Stomach (tissue), 9 donors: ENCODE data around the gene ZFP36. TPM values are rescaled to one million over a fixed set of nuclear protein-coding genes. Genes with fewer than 3 reads are reported as not detected.

Experiments
- DNase-seq, 2 donors: peaks; one replicate each; pipeline versions ENCODE4 v3.0.0 to v3.0.0-alpha.2; 2013 to 2019
- H3K27ac ChIP-seq, 5 donors: fragments of 200-600 bp in 4 of 5; sonication (generic) in 4 of 5; one replicate each; pipeline ENCODE4 v1.5.1; 2013 to 2019; ENCODE audit warnings: mild to moderate bottlenecking in 1 of 5, moderate library complexity in 1 of 5
- H3K27me3 ChIP-seq, 3 donors: fragments of 200-600 bp; sonication (generic); one replicate each; pipeline ENCODE4 v1.5.1; 2017 to 2019; ENCODE audit warnings: mixed run types in 1 of 3
- H3K36me3 ChIP-seq, 4 donors: fragments of 200-600 bp; sonication (generic); 1 replicate in 3 of 4; 2 replicates in 1 of 4; pipeline ENCODE4 v1.5.1; 2016 to 2019
- H3K4me1 ChIP-seq, 4 donors: fragments of 200-600 bp; sonication (generic); one replicate each; pipeline ENCODE4 v1.5.1; 2016 to 2019
- H3K4me3 ChIP-seq, 4 donors: fragments of 200-600 bp; sonication (generic) in 3 of 4; one replicate each; pipeline ENCODE4 v1.5.1; 2016 to 2019; ENCODE audit warnings: mild to moderate bottlenecking in 1 of 4
- H3K9me3 ChIP-seq, 4 donors: fragments of 200-600 bp; sonication (generic); one replicate each; pipeline ENCODE4 v1.5.1; 2016 to 2019
- EP300 ChIP-seq: sonication (generic); formaldehyde crosslinking; IDR thresholded peaks from one replicate; pipeline ENCODE4 v1.6.1; 2017; ENCODE audit warnings: antibody characterized with exemption
- POLR2A ChIP-seq, 4 donors: fragments of 450-650 bp; IDR thresholded peaks; one replicate each; pipeline ENCODE4 v1.6.1; 2016; ENCODE audit warnings: antibody characterized with exemption in 4 of 4, control low read depth in 2 of 4, mild to moderate bottlenecking in 1 of 4, moderate library complexity in 1 of 4
- POLR2AphosphoS5 ChIP-seq, 3 donors: sonication (generic); formaldehyde crosslinking; IDR thresholded peaks; one replicate each; pipeline ENCODE4 v1.6.1; 2016; ENCODE audit warnings: antibody characterized with exemption in 3 of 3
- WGBS, 5 donors: extraction: QIAGEN DNeasy Blood & Tissue Kit in 3 of 5; methylation state at CpG; one replicate each; pipeline versions ENCODE4 v1.1.5 to v1.1.7; 2013 to 2018; 5-methylcytosine and 5-hydroxymethylcytosine counted together
- intact Hi-C: fragments of 100-400 bp; cut with DNase I; formaldehyde crosslinking; loops from one replicate; pipeline ENCODE4 v1.15.1; 2023; ENCODE audit warnings: low total_unique reads
- polyA plus RNA-seq, 3 donors: library from polyadenylated mRNA; stranded (reverse); fragments of 200-250 nt; gene quantifications; one replicate each; pipeline ENCODE4 v1.2.3, GENCODE V29; 2013
- total RNA-seq, 5 donors: library from RNA; depleted of rRNA; stranded (reverse); fragments of >200 nt; gene quantifications; one replicate each; pipeline versions ENCODE4 v1.1.0 to v1.2.3, GENCODE V29; 2014 to 2016
- TF ChIP-seq, protein P1 (sequence below), 7 experiments: fragments of 450-650 bp in 4 of 7; fragments of 200-600 bp in 3 of 7; sonication (generic) in 3 of 7; IDR thresholded peaks; one replicate each; pipeline ENCODE4 v1.5.1; 2016 to 2019; ENCODE audit warnings: antibody characterized with exemption in 7 of 7, control low read depth in 2 of 7, mild to moderate bottlenecking in 1 of 7
- donor health status: healthy with polysubstance abuse.
- donor health status: Bipolar disorder and iron deficiency.
- donor health status: healthy.

The ZFP36 gene
- total and polyA plus RNA-seq, 8 donors, result 26.1 to 1,667 (median 175) TPM

DNA sequence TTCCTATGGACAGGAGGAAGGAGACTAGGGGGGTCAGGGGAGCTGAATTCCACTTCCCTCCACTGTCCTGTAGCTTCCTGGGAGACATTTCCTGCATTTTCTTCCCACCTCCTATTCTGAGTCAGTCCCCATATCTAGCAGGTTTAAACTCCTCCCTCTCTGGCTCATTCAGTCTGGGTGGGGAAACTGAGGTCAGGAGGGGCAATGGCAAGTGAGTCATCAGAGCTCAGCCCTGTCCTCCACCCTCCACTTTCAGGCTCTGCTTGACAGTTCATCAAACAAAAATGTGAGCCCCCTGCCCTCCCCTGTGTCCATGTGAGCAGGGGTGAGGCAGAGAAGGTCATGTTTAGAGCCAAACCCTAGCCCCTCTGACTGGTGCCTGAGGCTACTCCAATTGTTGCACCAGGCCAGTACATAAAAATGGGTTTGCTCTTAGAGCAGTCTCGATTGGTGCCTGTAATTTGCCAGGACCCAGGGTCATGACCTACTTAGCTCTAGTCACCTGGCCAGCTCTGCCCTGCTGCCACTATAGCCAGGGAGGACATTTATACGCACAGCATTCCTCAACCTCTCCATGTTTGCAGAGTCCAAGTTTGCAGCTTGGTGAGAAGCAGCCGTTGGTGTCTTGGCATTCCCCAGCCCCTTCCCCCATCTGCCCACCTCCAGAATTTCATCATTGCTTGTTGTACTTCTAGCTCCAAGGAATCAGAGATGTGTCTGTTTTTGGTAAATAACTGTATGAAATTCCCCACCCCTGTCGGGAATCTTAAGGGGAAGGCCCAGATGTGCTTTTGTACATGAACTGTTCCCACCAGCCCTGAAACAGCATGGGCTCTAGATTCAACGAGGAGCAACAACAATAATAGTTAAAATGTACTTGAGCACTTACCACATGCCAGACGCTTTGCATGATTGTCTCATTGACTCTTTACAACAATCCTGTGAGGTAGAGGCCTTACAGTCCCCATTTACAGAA is 43.7 kb upstream of the ZFP36 start:
- intact Hi-C loops, result no loop called here
- H3K4me1 ChIP-seq, result peaks cover 12 to 24% (median 19%) of the 10 kb centered on the region in 4 donors
- H3K27ac ChIP-seq, result peak overlapping the region; percentile 48 to 75 (median 60)
- no peaks in the 10 kb centered on the region for H3K27me3 ChIP-seq
- no peak overlapping the region for H3K4me3 ChIP-seq
- 61 to 65% (median 62%) methylated on average over 6 of the region's 6 CpGs for WGBS, 5 donors
- no peaks in the 10 kb centered on the region for H3K9me3 ChIP-seq
- no peak for DNase-seq
- H3K36me3 ChIP-seq, result peaks cover 37 to 98% (median 97%) of the 10 kb centered on the region in 4 donors
- no peak for TF ChIP-seq POLR2AphosphoS5 (IDR thresholded peaks at IDR 0.05)

DNA sequence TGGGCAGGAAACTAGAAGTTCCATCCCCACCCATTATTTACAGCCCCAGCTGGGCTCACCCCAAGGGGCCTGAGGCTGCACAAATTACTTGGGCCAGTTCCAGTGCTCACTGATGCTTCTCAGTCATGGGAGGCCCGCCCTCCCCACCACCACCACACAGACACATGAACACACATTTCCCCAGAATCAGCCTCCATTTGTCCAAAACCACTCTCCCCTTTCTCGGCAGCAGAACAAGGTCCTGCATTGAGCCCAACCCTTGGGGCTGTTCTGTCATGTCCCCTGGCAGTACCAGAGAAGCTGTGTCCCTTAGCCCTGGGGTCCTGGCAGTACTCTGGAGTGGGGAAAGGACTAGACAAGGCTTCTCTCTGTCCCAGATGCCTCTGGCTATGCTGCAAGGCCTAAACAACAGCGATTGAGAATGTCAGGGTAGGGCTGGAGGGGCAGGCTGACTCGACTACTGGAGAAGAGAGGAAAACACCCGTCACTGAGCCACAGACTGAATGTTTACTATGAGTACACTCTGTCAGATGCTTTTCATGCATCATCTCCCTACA is 42.7 kb upstream of the ZFP36 start:
- Histone ChIP-seq H3K4me3 (no peak overlapping the region), H3K27me3 (no peaks in the 10 kb centered on the region), H3K27ac (peak overlapping the region in 4 of 5 donors; percentile 56 to 75 (median 66)), H3K4me1 (peaks cover 12 to 24% (median 19%) of the 10 kb centered on the region in 4 donors), H3K9me3 (no peaks in the 10 kb centered on the region), H3K36me3 (peaks cover 27 to 98% (median 96%) of the 10 kb centered on the region in 4 donors)
- WGBS, 5 donors, result 70 to 86% (median 75%) methylated on average over 5 of the region's 5 CpGs
- intact Hi-C loops, result no loop called here
- TF ChIP-seq, protein P1, sequence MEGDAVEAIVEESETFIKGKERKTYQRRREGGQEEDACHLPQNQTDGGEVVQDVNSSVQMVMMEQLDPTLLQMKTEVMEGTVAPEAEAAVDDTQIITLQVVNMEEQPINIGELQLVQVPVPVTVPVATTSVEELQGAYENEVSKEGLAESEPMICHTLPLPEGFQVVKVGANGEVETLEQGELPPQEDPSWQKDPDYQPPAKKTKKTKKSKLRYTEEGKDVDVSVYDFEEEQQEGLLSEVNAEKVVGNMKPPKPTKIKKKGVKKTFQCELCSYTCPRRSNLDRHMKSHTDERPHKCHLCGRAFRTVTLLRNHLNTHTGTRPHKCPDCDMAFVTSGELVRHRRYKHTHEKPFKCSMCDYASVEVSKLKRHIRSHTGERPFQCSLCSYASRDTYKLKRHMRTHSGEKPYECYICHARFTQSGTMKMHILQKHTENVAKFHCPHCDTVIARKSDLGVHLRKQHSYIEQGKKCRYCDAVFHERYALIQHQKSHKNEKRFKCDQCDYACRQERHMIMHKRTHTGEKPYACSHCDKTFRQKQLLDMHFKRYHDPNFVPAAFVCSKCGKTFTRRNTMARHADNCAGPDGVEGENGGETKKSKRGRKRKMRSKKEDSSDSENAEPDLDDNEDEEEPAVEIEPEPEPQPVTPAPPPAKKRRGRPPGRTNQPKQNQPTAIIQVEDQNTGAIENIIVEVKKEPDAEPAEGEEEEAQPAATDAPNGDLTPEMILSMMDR (IDR thresholded peaks at IDR 0.05), result no peak
- TF ChIP-seq EP300 (no peak), POLR2AphosphoS5 (IDR thresholded peaks at IDR 0.05) (no peak), POLR2A (IDR thresholded peaks at IDR 0.05) (no peak)
- peak in 1 of 2 donors; percentile 58 for DNase-seq

DNA sequence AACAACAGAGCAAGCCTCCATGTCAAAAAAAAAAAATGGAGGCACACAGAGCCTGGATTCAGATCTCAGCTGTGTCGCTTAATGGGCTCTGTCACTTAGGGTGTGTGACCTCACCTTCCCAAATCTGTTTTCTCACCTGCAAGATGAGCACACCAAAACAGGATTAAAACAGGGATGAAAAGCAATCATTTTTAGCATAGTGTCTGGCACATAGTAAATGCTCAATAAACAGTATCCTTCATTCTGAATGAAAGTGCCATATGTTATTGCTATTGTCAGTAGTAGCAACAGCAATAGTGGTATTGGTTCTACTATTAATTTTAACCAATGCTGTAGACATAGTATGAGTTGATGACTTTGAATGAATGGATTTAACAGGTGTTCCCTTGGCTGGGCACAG is 41.1 kb upstream of the ZFP36 start:
- Histone ChIP-seq H3K9me3 (no peaks in the 10 kb centered on the region), H3K4me3 (no peak overlapping the region), H3K4me1 (peaks cover 12 to 24% (median 19%) of the 10 kb centered on the region in 4 donors), H3K36me3 (peaks cover 27 to 98% (median 96%) of the 10 kb centered on the region in 4 donors), H3K27ac (peak overlapping the region in 2 of 5 donors; percentile 4 to 70), H3K27me3 (no peaks in the 10 kb centered on the region)
- 95 to 100% (median 100%) methylated on average over 1 of the region's 1 CpG for WGBS, 5 donors
- no peak for DNase-seq
- intact Hi-C loops, result no loop called here
- TF ChIP-seq POLR2AphosphoS5 (IDR thresholded peaks at IDR 0.05) (no peak), EP300 (no peak), POLR2A (IDR thresholded peaks at IDR 0.05) (no peak)
- TF ChIP-seq, protein P1 (IDR thresholded peaks at IDR 0.05), result no peak

DNA sequence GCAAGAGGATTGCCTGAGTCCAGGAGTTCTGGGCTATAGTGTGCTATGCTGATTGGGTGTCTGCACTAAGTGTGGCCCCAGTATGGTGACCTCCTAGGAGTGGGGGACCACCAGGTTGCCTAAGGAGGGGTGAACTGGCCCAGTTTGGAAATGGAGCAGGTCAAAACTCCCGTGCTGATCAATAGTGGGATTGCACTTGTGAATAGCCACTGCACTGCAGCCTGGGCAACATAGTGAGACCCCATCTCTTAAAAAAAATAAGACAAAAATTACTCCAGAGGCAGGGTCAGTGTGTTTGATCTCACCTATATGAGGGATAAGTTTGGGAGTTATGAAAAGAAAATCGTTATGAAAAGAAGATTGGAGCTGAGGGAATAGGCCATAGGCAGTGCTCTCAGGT is 37.4 kb upstream of the ZFP36 start:
- intact Hi-C loops, result no loop called here
- H3K27me3 ChIP-seq, result no peaks in the 10 kb centered on the region

More for the DNA sequence above, 37.4 kb upstream of the ZFP36 start:
- DNase-seq, result no peak
- no peak overlapping the region for H3K4me3 ChIP-seq
- 77 to 89% (median 83%) methylated on average over 2 of the region's 2 CpGs for WGBS, 5 donors
- H3K36me3 ChIP-seq, result peaks cover 19 to 96% (median 85%) of the 10 kb centered on the region in 4 donors
- TF ChIP-seq POLR2A (IDR thresholded peaks at IDR 0.05) (no peak), POLR2AphosphoS5 (IDR thresholded peaks at IDR 0.05) (no peak), EP300 (no peak)
- TF ChIP-seq, protein P1 (IDR thresholded peaks at IDR 0.05), result no peak
- no peak overlapping the region for H3K27ac ChIP-seq
- peaks cover 8 to 27% (median 21%) of the 10 kb centered on the region in 4 donors for H3K4me1 ChIP-seq
- no peaks in the 10 kb centered on the region for H3K9me3 ChIP-seq
